ENCODE data around the gene SMPD2.

DNA sequence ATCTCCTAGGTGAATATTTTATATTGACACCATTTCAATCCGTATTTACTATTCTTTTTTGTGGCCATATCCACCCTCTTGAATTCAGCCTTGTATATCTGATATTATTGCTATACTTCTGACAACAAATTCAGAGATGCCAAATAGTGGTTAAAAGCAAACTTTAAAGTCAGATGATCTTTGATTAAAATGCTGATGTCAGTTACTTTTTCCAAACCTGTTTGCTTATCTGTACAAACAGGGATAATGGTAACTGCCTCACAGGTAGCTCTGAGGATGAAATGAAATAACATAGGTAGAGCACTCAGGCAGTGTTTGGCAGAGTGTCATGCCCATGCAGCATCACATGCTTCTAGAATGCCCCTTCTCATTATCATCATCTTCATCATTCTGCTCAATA lies 19.3 kb upstream of the SMPD2 start:
- TF ChIP-seq, protein P1, sequence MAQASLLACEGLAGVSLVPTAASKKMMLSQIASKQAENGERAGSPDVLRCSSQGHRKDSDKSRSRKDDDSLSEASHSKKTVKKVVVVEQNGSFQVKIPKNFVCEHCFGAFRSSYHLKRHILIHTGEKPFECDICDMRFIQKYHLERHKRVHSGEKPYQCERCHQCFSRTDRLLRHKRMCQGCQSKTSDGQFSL (CRISPR knock-in tag; IDR thresholded peaks at IDR 0.05): no peak
- TF ChIP-seq, protein P1 (tag; IDR thresholded peaks at IDR 0.05): no peak
- TF ChIP-seq ZBED1 (IDR thresholded peaks at IDR 0.05) (no peak), BHLHE40 (IDR thresholded peaks at IDR 0.05; ENCODE audit: low read length) (no peak), ESRRA (IDR thresholded peaks at IDR 0.05; ENCODE audit: borderline replicate concordance, low read depth) (no peak), ZKSCAN8 (CRISPR knock-in tag; IDR thresholded peaks at IDR 0.05) (no peak)
- TF ChIP-seq, protein P2, sequence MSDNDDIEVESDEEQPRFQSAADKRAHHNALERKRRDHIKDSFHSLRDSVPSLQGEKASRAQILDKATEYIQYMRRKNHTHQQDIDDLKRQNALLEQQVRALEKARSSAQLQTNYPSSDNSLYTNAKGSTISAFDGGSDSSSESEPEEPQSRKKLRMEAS (CRISPR knock-in tag; IDR thresholded peaks at IDR 0.05): no peak
